HG03575 (cell line): ENCODE measurements around the gene SLC9A7.
"Not testable (repeated sequence)": the region's sequence is repeated elsewhere in the genome, so short reads cannot be mapped to it uniquely, and the experiment has no call there.

ENCODE experiments used
- ATAC-seq: cut with Tn5 transposase; IDR thresholded peaks from one replicate; pipeline ENCODE4 v1.9.1; 2021; ENCODE audit not compliant: unreplicated experiment, insufficient number of reproducible peaks, low FRiP score; ENCODE audit errors: extremely low read depth

The SLC9A7 gene

GRCh38 chrX:46758956-46759644, at the start of gene SLC9A7:
SLC9A7 (minus strand) TSS chrX:46759118; CDS start chrX:46759029, 89 bp downstream.
- ATAC-seq = no peak

DNA sequence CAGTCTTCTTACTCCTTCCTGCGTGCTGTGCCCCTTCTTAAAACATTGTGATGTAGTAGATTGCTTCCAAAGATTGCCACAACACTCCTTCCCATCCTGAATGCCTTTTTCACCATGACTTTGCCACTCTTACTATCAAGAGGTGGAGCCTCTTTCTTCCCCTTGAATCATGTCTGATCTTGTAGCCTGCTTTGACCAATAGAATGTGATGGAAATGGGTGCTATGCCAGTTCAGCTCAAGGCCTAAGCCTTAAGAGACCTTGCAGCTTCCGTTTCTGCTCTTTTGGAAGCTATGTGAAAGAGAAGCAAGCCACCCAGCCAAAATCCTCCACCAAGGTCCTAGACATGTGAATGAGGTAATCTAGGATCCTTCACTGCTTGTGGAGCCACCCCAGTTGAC, 46.4 kb upstream of the SLC9A7 start:
- no peak for ATAC-seq

DNA sequence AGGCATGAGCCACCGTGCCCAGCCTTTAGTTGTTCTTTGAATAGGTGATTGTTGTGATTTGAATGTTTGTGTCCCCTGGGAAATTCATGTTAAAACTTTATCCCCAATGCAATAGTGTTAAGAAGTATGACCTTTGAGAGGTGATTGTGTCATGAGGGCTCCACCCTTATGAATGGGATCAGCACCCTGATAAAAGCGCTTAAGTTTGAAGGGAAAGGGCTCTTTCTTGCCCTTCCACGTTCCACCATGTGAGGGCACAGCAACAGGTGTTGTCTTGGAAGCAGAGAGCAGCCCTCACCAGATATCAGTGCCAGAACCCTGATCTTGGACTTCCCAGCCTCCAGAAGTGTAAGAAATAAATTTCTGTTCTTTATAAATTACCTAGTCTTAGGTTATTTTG, 44.2 kb upstream of the SLC9A7 start:
- no peak for ATAC-seq

- no peak for ATAC-seq
These were observed 37.8 kb upstream of the SLC9A7 start for GRCh38 chrX:46796574-46797191.

- ATAC-seq = no peak
These were observed 34.6 kb upstream of the SLC9A7 start for GRCh38 chrX:46793386-46794143.

DNA sequence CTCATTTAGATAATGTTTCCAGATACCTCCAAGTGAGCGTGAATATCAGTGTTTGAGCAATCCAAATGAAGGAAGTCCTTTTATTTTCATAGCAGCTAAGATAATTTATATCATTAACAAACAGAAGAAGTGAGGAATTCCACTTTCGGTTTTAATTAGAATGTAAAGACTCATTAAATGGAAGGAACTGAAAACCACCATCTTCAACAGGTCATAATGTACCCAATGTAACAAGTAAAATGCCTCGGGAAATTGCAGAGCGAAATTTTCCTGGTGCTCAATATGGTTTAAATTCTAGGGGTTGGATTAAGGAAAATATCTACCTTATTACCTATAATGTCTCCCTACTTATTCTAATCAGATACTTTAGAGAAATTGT, 33.9 kb upstream of the SLC9A7 start:
- no peak for ATAC-seq

- ATAC-seq = peak; percentile 47
These were observed 33.2 kb upstream of the SLC9A7 start for GRCh38 chrX:46791927-46792809.

- no peak for ATAC-seq
These were observed 30.0 kb upstream of the SLC9A7 start for GRCh38 chrX:46788902-46789301.

DNA sequence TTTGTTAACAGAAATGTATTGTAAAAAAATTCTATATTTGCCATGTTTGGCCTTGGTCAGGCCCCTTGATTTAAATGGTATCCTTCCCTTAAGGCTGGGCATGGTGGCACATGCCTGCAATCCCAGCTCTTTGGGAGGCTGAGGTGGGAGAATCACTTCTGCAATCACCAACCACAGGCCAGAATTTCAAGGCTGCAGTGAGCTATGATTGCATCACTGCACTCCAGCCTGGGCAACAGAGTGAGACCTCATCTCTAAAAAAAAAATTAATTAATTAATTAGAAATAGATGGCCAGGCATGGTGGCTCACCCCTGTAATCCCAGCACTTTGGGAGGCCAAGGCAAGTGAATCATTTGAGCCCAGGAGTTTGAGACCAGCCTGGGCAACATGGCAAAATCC, 25.5 kb upstream of the SLC9A7 start:
- ATAC-seq = not testable (repeated sequence)

GRCh38 chrX:46782034-46782433, 23.1 kb upstream of the SLC9A7 start:
- no peak for ATAC-seq

DNA sequence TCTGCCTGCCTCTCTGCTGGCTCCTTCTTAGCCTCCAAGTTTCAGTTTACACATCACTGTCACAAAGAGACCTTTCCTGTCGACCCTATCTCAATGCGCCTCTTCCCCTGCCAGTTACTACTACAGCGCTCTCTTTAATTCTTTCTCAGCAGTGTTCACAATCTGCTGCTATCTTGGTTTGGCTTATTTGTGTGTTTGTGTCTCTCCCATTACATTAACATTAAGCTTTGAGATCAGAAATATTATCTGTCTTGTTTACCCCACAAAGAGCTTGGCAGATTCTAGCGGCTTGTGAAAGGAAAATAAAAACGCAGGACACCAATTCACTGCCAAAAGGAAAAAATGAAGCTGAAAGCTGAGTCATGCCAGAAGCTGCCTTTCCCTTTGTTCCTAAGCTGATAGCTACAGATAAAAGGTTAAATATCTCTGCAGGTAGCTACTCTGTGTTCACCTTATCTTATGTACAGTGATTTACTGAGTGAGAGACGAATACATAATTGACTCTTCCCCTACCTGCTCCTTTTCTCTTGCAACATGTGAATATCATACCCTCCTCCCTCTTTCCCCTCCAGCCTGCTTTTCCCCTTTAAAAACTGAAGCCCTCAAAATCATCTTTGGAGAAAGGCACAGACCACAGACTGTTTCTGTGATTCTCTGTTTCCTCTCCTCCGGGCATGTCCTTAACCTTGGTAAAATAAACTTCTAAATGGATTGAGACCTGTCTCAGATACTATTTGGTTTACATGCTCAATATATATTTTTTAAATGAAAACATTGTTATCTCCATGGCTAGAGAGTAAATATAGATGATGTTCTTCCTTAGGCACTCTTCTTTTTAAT, 19.3 kb upstream of the SLC9A7 start:
- ATAC-seq = no peak

- ATAC-seq = no peak
These were observed 11.9 kb upstream of the SLC9A7 start for GRCh38 chrX:46770817-46771163.

DNA sequence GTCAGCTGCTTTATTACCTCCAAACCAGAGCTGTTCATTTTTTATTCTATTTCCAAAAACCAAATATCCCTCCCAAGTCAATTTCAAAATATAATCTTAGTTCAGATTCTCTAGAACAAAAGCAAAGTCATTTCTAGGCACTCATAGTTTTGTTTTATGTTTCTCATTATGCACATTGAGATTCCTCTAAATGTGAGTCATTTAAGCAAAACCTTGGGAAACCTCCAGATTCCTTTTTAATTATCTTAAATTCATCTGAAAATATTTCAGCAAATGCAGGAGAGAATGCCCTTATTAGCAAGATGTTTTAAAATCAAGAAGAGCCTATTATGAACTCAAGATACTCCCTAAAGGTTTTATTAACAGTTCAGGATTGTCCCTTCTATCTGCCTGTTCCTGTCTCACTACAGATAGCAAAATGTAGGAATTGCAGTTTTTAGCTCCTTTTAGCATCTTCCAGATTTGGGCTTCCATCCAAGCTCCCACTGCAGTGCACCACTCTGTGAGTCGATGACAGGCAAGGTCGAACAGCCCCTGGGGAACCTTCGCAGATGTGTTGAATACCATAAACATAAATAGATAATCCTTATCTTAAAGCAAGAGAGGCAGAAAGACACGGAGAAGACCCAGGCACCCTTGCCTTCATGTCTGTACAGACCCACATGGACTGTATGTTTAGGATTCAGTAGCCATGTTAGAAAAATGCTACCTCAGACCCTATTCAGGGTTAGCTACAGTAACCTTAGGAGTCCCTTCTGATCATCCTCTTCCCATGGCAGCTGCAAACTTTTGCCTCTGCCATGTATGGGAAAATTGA, 11.3 kb upstream of the SLC9A7 start:
- no peak for ATAC-seq

- no peak for ATAC-seq
These were observed 4.0 kb upstream of the SLC9A7 start for GRCh38 chrX:46762963-46763362.

DNA sequence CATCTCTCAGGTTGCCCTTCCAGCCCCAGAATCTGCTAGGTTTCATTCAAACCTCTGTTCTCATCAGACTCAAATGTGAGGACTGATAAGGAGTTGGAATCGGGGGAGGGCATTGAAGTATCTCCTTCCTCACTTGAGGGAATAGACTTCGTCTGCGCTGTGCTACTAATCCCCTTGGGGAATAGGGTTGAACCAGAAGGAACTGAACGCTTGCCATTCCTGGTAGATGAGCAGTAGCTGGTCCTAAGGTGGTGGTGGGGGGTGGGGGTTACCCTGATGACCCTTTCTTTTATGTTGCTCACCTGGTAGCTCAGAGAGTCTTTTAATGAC, 692 bp upstream of the SLC9A7 start:
- no peak for ATAC-seq

- ATAC-seq = no peak
These were observed 559 bp downstream of the SLC9A7 start for GRCh38 chrX:46758163-46758955.

DNA sequence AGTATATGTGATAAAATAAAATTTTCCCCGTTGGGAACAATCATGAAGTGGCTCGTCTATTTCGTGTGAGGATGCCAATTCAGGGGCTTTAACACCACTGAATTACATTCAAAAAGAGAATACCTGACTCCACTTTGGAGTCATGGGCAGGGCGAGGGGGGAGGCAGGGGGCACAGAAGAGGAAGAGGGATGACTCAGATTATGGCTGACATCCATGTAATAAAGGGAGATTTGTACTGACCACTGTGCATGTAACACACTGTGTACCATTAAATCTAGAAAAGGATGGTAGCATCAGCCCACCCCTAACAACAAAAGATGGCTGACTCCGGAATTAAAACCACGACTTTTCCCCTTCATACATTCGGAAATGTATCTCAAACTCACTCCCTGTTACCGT, 1.3 kb downstream of the SLC9A7 start:
- ATAC-seq = no peak
